ENCODE data around the gene ZFYVE21.

GRCh38 chr14:103716091-103716801, 636 bp downstream of the ZFYVE21 start:
- no peak for TF ChIP-seq CTCF (IDR thresholded peaks at IDR 0.05)
- no peak for TF ChIP-seq POLR2A (IDR thresholded peaks at IDR 0.05)
- TF ChIP-seq EP300 (IDR thresholded peaks at IDR 0.05), result peak in 1 of 2 donors; percentile 6
